LNCaP clone FGC (cell line): ENCODE data around the gene PAK4.

Experiments used
- DNase-seq: peaks from one replicate; pipeline ENCODE4 v3.0.0-alpha.2; 2011; ENCODE audit warnings: low read depth
- H3K4me3 ChIP-seq: 2 replicates; pipeline ENCODE4 v1.5.1; 2011; ENCODE audit warnings: mild to moderate bottlenecking, low read depth, low read length, control low read depth
- CTCF ChIP-seq: IDR thresholded peaks from 2 replicates; pipeline ENCODE4 v1.5.1; 2012; ENCODE audit warnings: mild to moderate bottlenecking; ENCODE audit not compliant: control insufficient read depth, insufficient read depth; ENCODE audit errors: extremely low read depth

The PAK4 gene

GRCh38 chr19:39186391-39186790 is 60.8 kb downstream of the PAK4 start:
- H3K4me3 ChIP-seq: no peak overlapping the region
- no peak for TF ChIP-seq CTCF
- no peak for DNase-seq

- H3K4me3 ChIP-seq: no peak overlapping the region
- no peak for DNase-seq
- TF ChIP-seq CTCF: no peak
Observed at GRCh38 chr19:39187552-39187943, 62.0 kb downstream of the PAK4 start.

GRCh38 chr19:39188960-39189359 is 63.4 kb downstream of the PAK4 start:
- no peak for DNase-seq

GRCh38 chr19:39190768-39191167 is 65.2 kb downstream of the PAK4 start:
- H3K4me3 ChIP-seq: no peak overlapping the region
- TF ChIP-seq CTCF: no peak
- no peak for DNase-seq

More at GRCh38 chr19:39188960-39189359, 63.4 kb downstream of the PAK4 start:
- no peak overlapping the region for H3K4me3 ChIP-seq
- TF ChIP-seq CTCF: no peak

GRCh38 chr19:39192846-39193245 is 67.3 kb downstream of the PAK4 start:
- no peak for DNase-seq
- TF ChIP-seq CTCF: no peak
- no peak overlapping the region for H3K4me3 ChIP-seq

- TF ChIP-seq CTCF: no peak
- H3K4me3 ChIP-seq: no peak overlapping the region
- no peak for DNase-seq
Observed at GRCh38 chr19:39193803-39194202, 68.2 kb downstream of the PAK4 start.

- no peak for DNase-seq
- no peak overlapping the region for H3K4me3 ChIP-seq
- TF ChIP-seq CTCF: no peak
Observed at GRCh38 chr19:39194832-39195542, 69.4 kb downstream of the PAK4 start.
